PFSK-1 (cell line): ENCODE measurements around the gene CARD10.

ENCODE experiments used
- FOXP2 ChIP-seq: optimal IDR thresholded peaks from 2 replicates; pipeline ENCODE3; 2011; ENCODE audit warnings: borderline replicate concordance, control low read depth, inconsistent platforms; ENCODE audit not compliant: insufficient read depth; ENCODE audit errors: extremely low read length, extremely low read depth
- POLR2AphosphoS5 ChIP-seq: IDR thresholded peaks from 2 replicates; pipeline ENCODE4 v1.6.1; 2012; ENCODE audit warnings: low read depth, mild to moderate bottlenecking, control low read depth, low read length, moderate library complexity
- SIN3A ChIP-seq: IDR thresholded peaks from 2 replicates; pipeline ENCODE4 v1.6.1; 2012; ENCODE audit warnings: mild to moderate bottlenecking, low read length, moderate library complexity, borderline replicate concordance; ENCODE audit not compliant: insufficient read depth
- TAF1 ChIP-seq: IDR thresholded peaks from 2 replicates; pipeline ENCODE4 v1.6.1; 2012; ENCODE audit warnings: low read length, control low read depth, borderline replicate concordance; ENCODE audit not compliant: insufficient read depth
- TF ChIP-seq, protein P1 (sequence below), 2 experiments: IDR thresholded peaks; 2 replicates each; pipeline versions ENCODE4 v1.6.1 to v1.8.0; 2011 to 2012; ENCODE audit warnings: low read depth in 2 of 2, low read length in 2 of 2, control low read depth in 1 of 2, inconsistent platforms in 1 of 2, mild to moderate bottlenecking in 1 of 2, moderate library complexity in 1 of 2; ENCODE audit not compliant: insufficient read depth in 1 of 2

CARD10 gene

DNA sequence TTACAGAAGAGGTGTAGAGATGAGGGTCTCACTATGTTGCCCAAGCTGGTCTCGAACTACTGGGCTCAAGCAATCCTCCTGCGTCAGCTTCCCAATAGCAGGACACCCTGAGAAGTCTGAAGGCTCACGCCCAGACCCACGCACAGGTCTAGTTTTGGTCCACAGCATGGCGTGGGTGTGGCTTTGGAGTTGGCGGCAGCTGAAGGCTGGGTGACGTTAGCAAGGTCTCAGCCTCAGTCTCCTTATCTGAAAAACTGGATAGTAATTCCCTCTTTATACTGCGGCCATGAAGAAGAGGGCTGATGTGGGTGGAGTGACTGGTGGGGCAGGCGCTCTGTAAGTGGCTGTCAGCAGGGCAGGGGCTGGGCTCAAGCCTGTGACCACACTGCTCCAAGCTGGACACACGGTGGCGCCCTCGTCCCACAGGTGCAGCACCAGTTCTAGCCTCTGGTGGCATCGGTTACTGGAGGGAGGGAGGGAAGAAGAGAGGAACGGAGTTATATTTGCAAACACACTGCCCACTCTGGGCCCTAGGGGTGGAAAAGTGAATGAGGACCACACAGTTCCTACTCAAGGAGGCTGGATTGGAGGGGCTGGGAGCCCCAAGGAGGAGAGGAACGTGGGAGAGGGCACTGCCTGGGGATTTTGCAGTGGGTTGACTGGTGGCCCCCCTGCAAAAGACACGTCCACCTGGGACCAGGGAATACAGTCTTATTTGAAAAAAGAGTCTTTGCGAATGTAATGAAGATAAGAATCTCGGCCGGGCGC is 19.6 kb upstream of the CARD10 start:
- TF ChIP-seq FOXP2 = peak; percentile 97
- TF ChIP-seq TAF1 = no peak

DNA sequence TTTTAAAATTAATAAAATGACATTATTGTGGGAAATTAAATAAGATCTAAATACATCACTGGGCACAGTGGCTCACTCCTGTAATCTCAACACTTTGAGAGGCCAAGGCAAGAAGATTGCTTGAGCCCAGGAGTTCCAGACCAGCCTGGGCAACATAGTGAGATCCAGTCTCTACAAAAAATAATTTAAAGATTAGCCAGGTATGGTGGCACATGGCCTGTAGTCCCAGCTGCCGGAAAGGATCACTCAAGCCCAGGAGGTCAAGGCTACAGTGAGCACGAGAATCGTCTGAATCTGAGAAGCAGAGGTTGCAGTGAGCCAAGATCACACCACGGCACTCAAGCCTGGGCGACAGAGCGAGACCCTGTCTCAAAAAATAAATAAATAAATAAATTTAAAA is 15.9 kb upstream of the CARD10 start:
- TF ChIP-seq TAF1 = no peak
- no peak for TF ChIP-seq FOXP2
- TF ChIP-seq, protein P1, sequence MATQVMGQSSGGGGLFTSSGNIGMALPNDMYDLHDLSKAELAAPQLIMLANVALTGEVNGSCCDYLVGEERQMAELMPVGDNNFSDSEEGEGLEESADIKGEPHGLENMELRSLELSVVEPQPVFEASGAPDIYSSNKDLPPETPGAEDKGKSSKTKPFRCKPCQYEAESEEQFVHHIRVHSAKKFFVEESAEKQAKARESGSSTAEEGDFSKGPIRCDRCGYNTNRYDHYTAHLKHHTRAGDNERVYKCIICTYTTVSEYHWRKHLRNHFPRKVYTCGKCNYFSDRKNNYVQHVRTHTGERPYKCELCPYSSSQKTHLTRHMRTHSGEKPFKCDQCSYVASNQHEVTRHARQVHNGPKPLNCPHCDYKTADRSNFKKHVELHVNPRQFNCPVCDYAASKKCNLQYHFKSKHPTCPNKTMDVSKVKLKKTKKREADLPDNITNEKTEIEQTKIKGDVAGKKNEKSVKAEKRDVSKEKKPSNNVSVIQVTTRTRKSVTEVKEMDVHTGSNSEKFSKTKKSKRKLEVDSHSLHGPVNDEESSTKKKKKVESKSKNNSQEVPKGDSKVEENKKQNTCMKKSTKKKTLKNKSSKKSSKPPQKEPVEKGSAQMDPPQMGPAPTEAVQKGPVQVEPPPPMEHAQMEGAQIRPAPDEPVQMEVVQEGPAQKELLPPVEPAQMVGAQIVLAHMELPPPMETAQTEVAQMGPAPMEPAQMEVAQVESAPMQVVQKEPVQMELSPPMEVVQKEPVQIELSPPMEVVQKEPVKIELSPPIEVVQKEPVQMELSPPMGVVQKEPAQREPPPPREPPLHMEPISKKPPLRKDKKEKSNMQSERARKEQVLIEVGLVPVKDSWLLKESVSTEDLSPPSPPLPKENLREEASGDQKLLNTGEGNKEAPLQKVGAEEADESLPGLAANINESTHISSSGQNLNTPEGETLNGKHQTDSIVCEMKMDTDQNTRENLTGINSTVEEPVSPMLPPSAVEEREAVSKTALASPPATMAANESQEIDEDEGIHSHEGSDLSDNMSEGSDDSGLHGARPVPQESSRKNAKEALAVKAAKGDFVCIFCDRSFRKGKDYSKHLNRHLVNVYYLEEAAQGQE (IDR thresholded peaks at IDR 0.05; ENCODE audit: insufficient read depth in 1 of 2, low read depth in 2 of 2, low read length in 2 of 2) = no peak
- no peak for TF ChIP-seq SIN3A
- no peak for TF ChIP-seq POLR2AphosphoS5

DNA sequence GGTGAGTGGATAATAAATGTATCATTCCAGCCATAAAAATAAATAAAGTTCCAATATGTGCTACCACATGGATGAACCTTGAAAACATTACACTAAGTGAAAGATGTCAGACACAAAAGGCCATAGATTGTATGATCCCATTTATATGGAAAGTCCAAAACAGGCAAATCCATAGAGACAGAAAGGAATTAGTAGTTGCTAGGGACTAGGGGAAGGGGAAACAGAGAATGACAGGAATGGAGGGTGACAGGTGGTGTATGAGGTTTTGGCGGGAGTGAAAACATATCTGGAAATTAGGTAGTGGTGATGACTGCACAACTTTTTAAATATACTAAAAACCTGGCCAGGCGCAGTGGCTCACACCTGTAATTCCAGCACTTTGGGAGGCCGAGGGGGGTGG is 15.2 kb upstream of the CARD10 start:
- TF ChIP-seq POLR2AphosphoS5 (no peak), TAF1 (no peak), SIN3A (no peak), FOXP2 (no peak)
- TF ChIP-seq, protein P1 (IDR thresholded peaks at IDR 0.05; ENCODE audit: insufficient read depth in 1 of 2, low read depth in 2 of 2, low read length in 2 of 2) = no peak

DNA sequence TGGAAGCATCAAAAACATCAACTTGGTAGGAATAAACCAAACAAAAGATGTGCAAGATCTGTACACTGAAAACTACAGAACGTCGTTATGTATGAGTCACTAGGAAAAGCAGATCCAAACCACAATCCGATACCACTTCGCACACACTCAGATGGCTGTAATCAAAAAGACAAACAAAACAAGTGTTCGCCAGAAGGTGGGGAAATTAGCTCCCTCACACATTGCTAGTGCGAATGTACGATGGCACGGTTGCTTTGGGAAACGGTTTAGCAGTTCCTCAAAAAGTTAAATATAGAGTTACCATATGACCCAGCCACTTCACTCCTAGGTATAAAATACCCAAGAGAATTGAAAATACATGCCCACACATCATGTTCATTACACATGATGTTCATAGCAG is 14.8 kb upstream of the CARD10 start:
- TF ChIP-seq, protein P1 (IDR thresholded peaks at IDR 0.05; ENCODE audit: insufficient read depth in 1 of 2, low read depth in 2 of 2, low read length in 2 of 2) = no peak
- TF ChIP-seq FOXP2 (no peak), TAF1 (no peak), SIN3A (no peak)

DNA sequence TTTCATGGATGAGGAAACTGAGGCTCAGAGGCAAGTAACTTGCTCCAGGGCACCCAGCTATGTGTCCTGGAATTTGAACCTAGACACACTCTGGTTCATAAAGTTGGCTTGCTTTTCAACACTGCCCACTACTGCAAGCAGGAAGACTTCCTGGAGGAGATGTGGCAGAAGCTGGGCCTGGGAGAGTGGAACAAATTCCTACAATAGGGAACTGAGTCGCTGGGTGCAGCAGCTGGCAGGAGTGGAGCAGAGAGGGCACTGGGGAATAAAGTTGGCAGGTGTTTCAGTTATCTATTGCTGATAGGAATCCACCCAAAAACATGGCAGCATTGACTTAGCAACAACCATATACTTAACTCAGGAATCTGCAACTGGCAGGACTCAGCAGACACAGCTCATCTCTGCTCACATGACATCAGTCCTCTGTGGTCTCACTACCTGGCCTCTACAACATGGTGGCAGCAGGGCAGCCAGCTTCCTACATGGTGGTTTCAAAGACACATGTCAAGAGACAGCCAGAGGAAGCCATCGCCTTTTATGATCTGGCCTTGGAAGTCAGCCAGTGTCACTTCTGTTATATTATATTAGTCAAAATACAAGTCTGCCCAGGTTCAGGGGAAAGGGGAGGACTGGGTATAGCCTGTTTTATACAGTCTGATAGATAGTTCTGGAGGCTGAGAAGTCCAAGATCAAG is 10.6 kb upstream of the CARD10 start:
- TF ChIP-seq TAF1 = no peak

DNA sequence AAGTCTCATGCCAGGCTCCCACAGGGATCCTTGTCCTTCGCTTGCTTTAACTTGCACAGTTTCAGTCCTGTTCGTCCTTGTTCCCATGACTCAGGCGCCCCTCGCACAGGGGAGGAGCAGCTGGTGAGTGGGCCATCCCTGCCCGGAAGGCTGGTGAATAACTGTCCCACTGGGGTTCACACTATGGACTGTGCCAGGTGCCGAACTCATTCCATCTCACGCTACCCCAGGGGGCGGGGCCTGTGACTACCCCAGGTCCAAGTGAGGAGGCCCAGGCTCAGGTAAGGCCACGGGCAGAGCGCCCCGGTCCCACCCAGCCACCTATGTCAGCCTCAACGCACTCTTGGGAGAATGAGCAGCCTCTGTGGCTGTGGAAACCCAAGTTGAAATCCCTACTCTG is 7.2 kb upstream of the CARD10 start:
- TF ChIP-seq FOXP2 (no peak), POLR2AphosphoS5 (no peak), TAF1 (no peak), SIN3A (no peak)
- TF ChIP-seq, protein P1 (IDR thresholded peaks at IDR 0.05; ENCODE audit: insufficient read depth in 1 of 2, low read depth in 2 of 2, low read length in 2 of 2) = no peak
